Measurements from ENCODE around the gene ZC3H7B. TPM values are rescaled to one million over a fixed set of nuclear protein-coding genes. Genes with fewer than 3 reads are reported as not detected.

Gene ZC3H7B
- total RNA-seq, 1 experiment from 2014 or later: 42.0 TPM

DNA sequence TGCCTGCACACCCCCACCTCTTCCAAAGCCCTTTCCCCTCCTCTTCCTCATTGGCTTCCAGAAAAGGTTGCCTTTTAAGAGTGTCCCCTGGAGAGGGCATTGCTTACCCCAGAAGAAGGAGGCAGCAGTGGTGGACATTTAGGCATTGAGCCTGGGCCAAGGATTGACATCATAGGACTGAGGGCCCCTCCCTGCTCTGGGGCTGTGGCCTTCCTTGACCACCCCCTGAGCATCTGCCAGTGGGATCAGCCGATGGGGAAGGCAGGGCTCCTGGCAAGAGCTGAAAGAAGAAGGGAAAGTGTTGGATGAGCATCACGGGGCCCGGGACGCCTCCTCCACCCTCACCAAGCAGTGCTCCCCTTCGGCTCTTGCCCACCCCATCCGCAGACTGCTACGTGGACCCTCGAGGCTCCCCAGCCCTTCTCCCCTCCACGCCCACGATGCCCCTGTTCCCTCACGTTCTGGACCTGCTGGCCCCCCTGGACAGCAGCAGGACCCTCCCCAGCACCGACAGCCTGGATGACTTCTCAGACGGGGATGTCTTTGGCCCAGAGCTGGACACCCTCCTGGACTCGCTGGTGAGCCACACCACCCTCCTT, 37.4 kb downstream of the ZC3H7B start:
- no peak for DNase-seq (ENCODE audit: low read depth, low spot score)
- no peak overlapping the region for H3K27ac ChIP-seq (ENCODE audit: low read depth, low read length)
- TF ChIP-seq FOSL1 (IDR thresholded peaks at IDR 0.05; ENCODE audit: low read depth) (no peak), CBX3 (IDR thresholded peaks at IDR 0.05; ENCODE audit: low read depth) (no peak), ZFX (IDR thresholded peaks at IDR 0.05) (no peak), POLR2A (IDR thresholded peaks at IDR 0.05; ENCODE audit: borderline replicate concordance, extremely low read depth, insufficient read depth, insufficient read length) (no peak)
- TF ChIP-seq, protein P1, sequence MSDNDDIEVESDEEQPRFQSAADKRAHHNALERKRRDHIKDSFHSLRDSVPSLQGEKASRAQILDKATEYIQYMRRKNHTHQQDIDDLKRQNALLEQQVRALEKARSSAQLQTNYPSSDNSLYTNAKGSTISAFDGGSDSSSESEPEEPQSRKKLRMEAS (IDR thresholded peaks at IDR 0.05): no peak
- peaks cover 2 to 6% of the 10 kb centered on the region in 2 experiments; a peak in 2 of 4 replicates for H3K36me3 ChIP-seq (ENCODE audit: control insufficient read depth in 1 of 2, insufficient read depth in 2 of 2, low read length in 2 of 2)
- ChIA-PET RAD21 (ENCODE audit: low non-redundant PET in 1 of 2, low total read pairs in 2 of 2, uncharacterized antibody in 2 of 2, unreplicated experiment in 2 of 2) (no interaction called here), POLR2A (no interaction called here), CTCF (no interaction called here)
- no peak for ATAC-seq
- H3K4me3 ChIP-seq (replicated peaks in 1 of 2; ENCODE audit: low read depth in 1 of 2, low read length in 2 of 2): no peak overlapping the region
- no peaks in the 10 kb centered on the region for H3K9me2 ChIP-seq (ENCODE audit: insufficient read depth)
- H3K9ac ChIP-seq (ENCODE audit: low read length): no peak overlapping the region
- no peak overlapping the region for H3K4me2 ChIP-seq (ENCODE audit: low read length)
- intact Hi-C loops (cut with micrococcal nuclease): no loop called here
- no peaks in the 10 kb centered on the region for H3K79me2 ChIP-seq (ENCODE audit: insufficient read depth, low read length)
- H2AFZ ChIP-seq (ENCODE audit: low read depth, low read length, poor library complexity, severe bottlenecking): no peak overlapping the region
- no peaks in the 10 kb centered on the region for H3K9me3 ChIP-seq (ENCODE audit: control insufficient read depth in 1 of 2, insufficient read depth in 1 of 2, low read depth in 1 of 2, low read length in 2 of 2)
- BruUV-seq (replicated peaks): no TSS peak
- no peaks in the 10 kb centered on the region for H3K27me3 ChIP-seq (ENCODE audit: insufficient read depth, low read length)
- no peaks in the 10 kb centered on the region for H4K20me1 ChIP-seq (ENCODE audit: insufficient read depth)
- H3K4me1 ChIP-seq (ENCODE audit: control insufficient read depth in 1 of 2, insufficient read depth in 2 of 2, low read length in 2 of 2): no peaks in the 10 kb centered on the region

DNA sequence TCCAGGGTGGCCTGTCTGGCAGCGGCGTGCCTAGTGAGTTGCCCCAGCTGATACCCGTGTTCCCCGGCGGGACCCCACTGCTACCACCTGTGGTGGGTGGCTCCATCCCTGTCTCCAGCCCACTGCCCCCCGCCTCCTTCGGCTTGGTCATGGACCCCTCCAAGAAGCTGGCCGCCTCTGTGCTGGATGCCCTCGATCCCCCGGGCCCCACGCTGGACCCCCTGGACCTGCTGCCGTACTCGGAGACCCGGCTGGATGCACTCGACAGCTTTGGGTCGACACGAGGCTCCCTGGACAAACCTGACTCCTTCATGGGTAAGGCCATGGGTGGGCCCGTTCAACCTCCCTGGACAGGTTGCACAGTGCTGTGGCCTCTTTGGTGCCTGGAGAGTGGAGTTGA, 38.5 kb downstream of the ZC3H7B start:
- Histone ChIP-seq H3K9me3 (ENCODE audit: control insufficient read depth in 1 of 2, insufficient read depth in 1 of 2, low read depth in 1 of 2, low read length in 2 of 2) (no peaks in the 10 kb centered on the region), H3K4me3 (replicated peaks in 1 of 2; ENCODE audit: low read depth in 1 of 2, low read length in 2 of 2) (no peak overlapping the region), H2AFZ (ENCODE audit: low read depth, low read length, poor library complexity, severe bottlenecking) (no peak overlapping the region), H4K20me1 (ENCODE audit: insufficient read depth) (no peaks in the 10 kb centered on the region), H3K4me1 (ENCODE audit: control insufficient read depth in 1 of 2, insufficient read depth in 2 of 2, low read length in 2 of 2) (no peaks in the 10 kb centered on the region), H3K27me3 (ENCODE audit: insufficient read depth, low read length) (no peaks in the 10 kb centered on the region), H3K36me3 (ENCODE audit: control insufficient read depth in 1 of 2, insufficient read depth in 2 of 2, low read length in 2 of 2) (peaks cover 2 to 9% of the 10 kb centered on the region in 2 experiments; a peak in 2 of 4 replicates), H3K9ac (ENCODE audit: low read length) (no peak overlapping the region), H3K27ac (ENCODE audit: low read depth, low read length) (no peak overlapping the region), H3K4me2 (ENCODE audit: low read length) (no peak overlapping the region), H3K9me2 (ENCODE audit: insufficient read depth) (no peaks in the 10 kb centered on the region), H3K79me2 (ENCODE audit: insufficient read depth, low read length) (no peaks in the 10 kb centered on the region)
- TF ChIP-seq, protein P2, sequence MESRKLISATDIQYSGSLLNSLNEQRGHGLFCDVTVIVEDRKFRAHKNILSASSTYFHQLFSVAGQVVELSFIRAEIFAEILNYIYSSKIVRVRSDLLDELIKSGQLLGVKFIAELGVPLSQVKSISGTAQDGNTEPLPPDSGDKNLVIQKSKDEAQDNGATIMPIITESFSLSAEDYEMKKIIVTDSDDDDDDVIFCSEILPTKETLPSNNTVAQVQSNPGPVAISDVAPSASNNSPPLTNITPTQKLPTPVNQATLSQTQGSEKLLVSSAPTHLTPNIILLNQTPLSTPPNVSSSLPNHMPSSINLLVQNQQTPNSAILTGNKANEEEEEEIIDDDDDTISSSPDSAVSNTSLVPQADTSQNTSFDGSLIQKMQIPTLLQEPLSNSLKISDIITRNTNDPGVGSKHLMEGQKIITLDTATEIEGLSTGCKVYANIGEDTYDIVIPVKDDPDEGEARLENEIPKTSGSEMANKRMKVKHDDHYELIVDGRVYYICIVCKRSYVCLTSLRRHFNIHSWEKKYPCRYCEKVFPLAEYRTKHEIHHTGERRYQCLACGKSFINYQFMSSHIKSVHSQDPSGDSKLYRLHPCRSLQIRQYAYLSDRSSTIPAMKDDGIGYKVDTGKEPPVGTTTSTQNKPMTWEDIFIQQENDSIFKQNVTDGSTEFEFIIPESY (IDR thresholded peaks at IDR 0.05; ENCODE audit: extremely low read depth, insufficient replicate concordance, low read length): no peak
- TF ChIP-seq ELF1 (IDR thresholded peaks at IDR 0.05; ENCODE audit: borderline replicate concordance, low read depth) (no peak), CEBPB (IDR thresholded peaks at IDR 0.05; ENCODE audit: low read depth) (no peak), SIN3A (IDR thresholded peaks at IDR 0.05; ENCODE audit: low read depth) (no peak), JUND (IDR thresholded peaks at IDR 0.05) (no peak), ZFX (IDR thresholded peaks at IDR 0.05) (no peak)
- ATAC-seq (no peak), DNase-seq (ENCODE audit: low read depth, low spot score) (no peak)
- ChIA-PET RAD21 (ENCODE audit: low non-redundant PET in 1 of 2, low total read pairs in 2 of 2, uncharacterized antibody in 2 of 2, unreplicated experiment in 2 of 2) (no interaction called here), CTCF (no interaction called here), POLR2A (no interaction called here)
- no TSS peak for BruUV-seq (replicated peaks)
- intact Hi-C loops (cut with micrococcal nuclease): no loop called here

Data from HCT116 (cell line).